HCT116 (cell line): ENCODE results near the gene ICAM2. TPM values are rescaled to one million over a fixed set of nuclear protein-coding genes. Genes with fewer than 3 reads are reported as not detected.

ENCODE experiments used
- ATAC-seq: fragments of 200-7000 bp; cut with Tn5 transposase; 2 replicates; pipeline ENCODE4 v1.9.1; 2020; ENCODE audit warnings: mild to moderate bottlenecking, moderate library complexity
- BruUV-seq: library from RNA; stranded (reverse); fragments of 400-500 nt; replicated peaks from 2 replicates; lab custom pipeline; 2021; lab: Mats Ljungman, UMichigan
- CTCF ChIA-PET: fragments of 300-600 bp; sonication (Branson Sonifier 250); formaldehyde crosslinking; loops from one replicate; lab custom pipeline; 2021; ENCODE audit warnings: antibody characterized with exemption; lab: Charles Lee
- POLR2A ChIA-PET: fragments of 300-600, 350-600 bp; sonication (Branson Sonifier 250); formaldehyde crosslinking; loops from one replicate; lab custom pipeline; 2021; ENCODE audit warnings: antibody characterized with exemption; lab: Charles Lee
- RAD21 ChIA-PET, 2 experiments: fragments of 300-600 bp; sonication (Branson Sonifier 250); formaldehyde crosslinking; loops; one replicate each; lab custom pipeline; 2023; ENCODE audit warnings: low total read pairs in 2 of 2; ENCODE audit not compliant: uncharacterized antibody in 2 of 2, unreplicated experiment in 2 of 2, low non-redundant PET in 1 of 2; lab: Charles Lee
- DNase-seq: peaks from one replicate; pipeline ENCODE4 v3.0.0-alpha.2; 2010; ENCODE audit warnings: low read depth, low spot score
- H2AFZ ChIP-seq: fragments of 200-600 bp; shearing (Covaris generic), sonication (generic); 2 replicates; pipeline ENCODE4 v1.6.1; 2017; ENCODE audit warnings: low read depth, mixed run types, mixed read lengths, antibody characterized with exemption, low read length; ENCODE audit not compliant: poor library complexity, severe bottlenecking
- H3K27ac ChIP-seq: 2 replicates; pipeline ENCODE4 v1.5.1; 2012; ENCODE audit warnings: low read depth, low read length
- H3K27me3 ChIP-seq: fragments of 200-600 bp; sonication (generic); 2 replicates; pipeline ENCODE4 v1.6.1; 2016; ENCODE audit warnings: mixed run types, low read length, mixed read lengths; ENCODE audit not compliant: insufficient read depth
- H3K36me3 ChIP-seq, 2 experiments: fragments of 200-500 bp in 1 of 2; fragments of 200-600 bp in 1 of 2; sonication (Bioruptor generic) in 1 of 2; sonication (generic) in 1 of 2; 2 replicates each; pipeline versions ENCODE4 v1.5.1 to v1.6.1; 2014 to 2016; ENCODE audit warnings: low read length in 2 of 2, inconsistent platforms in 1 of 2, mixed read lengths in 1 of 2, mixed run types in 1 of 2; ENCODE audit not compliant: insufficient read depth in 2 of 2, control insufficient read depth in 1 of 2
- H3K4me1 ChIP-seq, 2 experiments: fragments of 200-600 bp in 1 of 2; sonication (generic) in 1 of 2; 2 replicates each; pipeline versions ENCODE4 v1.5.1 to v1.6.1; 2012 to 2017; ENCODE audit warnings: low read length in 2 of 2, inconsistent platforms in 1 of 2, mild to moderate bottlenecking in 1 of 2, mixed read lengths in 1 of 2, mixed run types in 1 of 2, moderate library complexity in 1 of 2; ENCODE audit not compliant: insufficient read depth in 2 of 2, control insufficient read depth in 1 of 2
- H3K4me2 ChIP-seq: fragments of 200-600 bp; sonication (generic); 2 replicates; pipeline ENCODE4 v1.6.1; 2017; ENCODE audit warnings: mixed run types, low read length, mixed read lengths
- H3K4me3 ChIP-seq, 2 experiments: fragments of 200-600 bp in 1 of 2; sonication (generic) in 1 of 2; replicated peaks in 1 of 2; 2 replicates each; pipeline ENCODE4 v1.5.1; 2011 to 2016; ENCODE audit warnings: low read length in 2 of 2, control low read depth in 1 of 2, low read depth in 1 of 2, mild to moderate bottlenecking in 1 of 2, mixed read lengths in 1 of 2, mixed run types in 1 of 2
- H3K79me2 ChIP-seq: fragments of 200-600 bp; sonication (generic); 2 replicates; pipeline ENCODE4 v1.6.1; 2017; ENCODE audit warnings: mild to moderate bottlenecking, mixed run types, low read length, moderate library complexity, mixed read lengths; ENCODE audit not compliant: insufficient read depth
- H3K9ac ChIP-seq: fragments of 200-600 bp; sonication (generic); 2 replicates; pipeline ENCODE4 v1.6.1; 2016; ENCODE audit warnings: low read length, mixed read lengths
- H3K9me2 ChIP-seq: fragments of 200-600 bp; sonication (generic), shearing (Covaris generic); 2 replicates; pipeline ENCODE4 v1.6.1; 2017; ENCODE audit warnings: mixed run types, mild to moderate bottlenecking, moderate library complexity; ENCODE audit not compliant: insufficient read depth
- H3K9me3 ChIP-seq, 2 experiments: fragments of 200-500 bp in 1 of 2; fragments of 200-600 bp in 1 of 2; sonication (Bioruptor generic) in 1 of 2; sonication (generic) in 1 of 2; 2 replicates each; pipeline ENCODE4 v1.6.1; 2014 to 2017; ENCODE audit warnings: low read length in 2 of 2, mixed read lengths in 2 of 2, inconsistent platforms in 1 of 2, low read depth in 1 of 2, mild to moderate bottlenecking in 1 of 2, mixed run types in 1 of 2, moderate library complexity in 1 of 2; ENCODE audit not compliant: control insufficient read depth in 1 of 2, insufficient read depth in 1 of 2
- H4K20me1 ChIP-seq: fragments of 200-600 bp; sonication (generic), shearing (Covaris generic); 2 replicates; pipeline ENCODE4 v1.6.1; 2017; ENCODE audit warnings: mixed run types, mild to moderate bottlenecking, moderate library complexity; ENCODE audit not compliant: insufficient read depth
- CBX3 ChIP-seq: IDR thresholded peaks from 2 replicates; pipeline ENCODE4 v1.6.1; 2012; ENCODE audit warnings: low read depth
- EGR1 ChIP-seq: IDR thresholded peaks from 2 replicates; pipeline ENCODE4 v1.6.1; 2012; ENCODE audit warnings: low read depth
- ELF1 ChIP-seq: IDR thresholded peaks from 2 replicates; pipeline ENCODE4 v1.6.1; 2012; ENCODE audit warnings: low read depth, borderline replicate concordance
- EZH2 ChIP-seq: fragments of 200-600 bp; sonication (generic); IDR thresholded peaks from 2 replicates; pipeline ENCODE4 v1.6.1; 2017; ENCODE audit warnings: antibody characterized with exemption, mixed run types
- FOSL1 ChIP-seq: IDR thresholded peaks from 2 replicates; pipeline ENCODE4 v1.6.1; 2012; ENCODE audit warnings: low read depth
- JUND ChIP-seq: IDR thresholded peaks from 2 replicates; pipeline ENCODE4 v1.6.1; 2012
- MAX ChIP-seq: IDR thresholded peaks from 2 replicates; pipeline ENCODE4 v1.6.1; 2012
- POLR2A ChIP-seq: IDR thresholded peaks from 2 replicates; pipeline ENCODE4 v1.7.0; 2011; ENCODE audit warnings: borderline replicate concordance; ENCODE audit not compliant: insufficient read depth, insufficient read length; ENCODE audit errors: extremely low read depth
- POLR2AphosphoS5 ChIP-seq: IDR thresholded peaks from 2 replicates; pipeline ENCODE4 v1.6.1; 2011; ENCODE audit warnings: mild to moderate bottlenecking, low read depth, low read length, moderate library complexity
- SIN3A ChIP-seq: IDR thresholded peaks from 2 replicates; pipeline ENCODE4 v1.6.1; 2012; ENCODE audit warnings: low read depth
- SP1 ChIP-seq: IDR thresholded peaks from 2 replicates; pipeline ENCODE4 v1.6.1; 2012; ENCODE audit warnings: low read depth
- SRF ChIP-seq: IDR thresholded peaks from 2 replicates; pipeline ENCODE4 v1.6.1; 2012; ENCODE audit warnings: low read depth
- TCF7L2 ChIP-seq: IDR thresholded peaks from 2 replicates; pipeline ENCODE4 v1.7.0; 2011; ENCODE audit warnings: borderline replicate concordance, inconsistent platforms; ENCODE audit not compliant: insufficient read depth, insufficient read length; ENCODE audit errors: extremely low read depth
- YY1 ChIP-seq: IDR thresholded peaks from 2 replicates; pipeline ENCODE4 v1.6.1; 2011; ENCODE audit warnings: low read length, low read depth, moderate library complexity, mild to moderate bottlenecking; ENCODE audit not compliant: insufficient replicate concordance; ENCODE audit errors: extremely low read depth
- ZBTB33 ChIP-seq: IDR thresholded peaks from 2 replicates; pipeline ENCODE4 v1.6.1; 2011; ENCODE audit warnings: mild to moderate bottlenecking, low read length, moderate library complexity; ENCODE audit not compliant: insufficient replicate concordance; ENCODE audit errors: extremely low read depth
- ZNF274 ChIP-seq: fragments of 200-500 bp; sonication (Bioruptor generic); IDR thresholded peaks from 2 replicates; pipeline ENCODE4 v1.6.1; 2014; ENCODE audit warnings: mild to moderate bottlenecking, low read depth, low read length, inconsistent platforms
- intact Hi-C: fragments of 100-400 bp; cut with micrococcal nuclease; formaldehyde crosslinking; loops from 2 replicates; pipeline ENCODE4 v1.10.0; 2022
- total RNA-seq: library from RNA; stranded (reverse); gene quantifications from one replicate; pipeline ENCODE4 v1.2.1, GENCODE V29; 2021; ENCODE audit not compliant: unreplicated experiment
- TF ChIP-seq, protein P1 (sequence below): IDR thresholded peaks from 2 replicates; pipeline ENCODE4 v1.6.1; 2012
- TF ChIP-seq, protein P2 (sequence below), 3 experiments: fragments of 200-600 bp in 1 of 3; sonication (generic) in 1 of 3; IDR thresholded peaks in 2 of 3; conservative IDR thresholded peaks in 1 of 3; 2 replicates each; pipeline ENCODE4 v1.5.1; 2012 to 2017; ENCODE audit warnings: low read depth in 2 of 3, low read length in 2 of 3, antibody characterized with exemption in 1 of 3, borderline replicate concordance in 1 of 3, control low read depth in 1 of 3, mild to moderate bottlenecking in 1 of 3, mixed read lengths in 1 of 3, mixed run types in 1 of 3, moderate library complexity in 1 of 3; ENCODE audit not compliant: insufficient read depth in 1 of 3

Gene ICAM2
- total RNA-seq, 1 experiment from 2014 or later = 0.61 TPM

DNA sequence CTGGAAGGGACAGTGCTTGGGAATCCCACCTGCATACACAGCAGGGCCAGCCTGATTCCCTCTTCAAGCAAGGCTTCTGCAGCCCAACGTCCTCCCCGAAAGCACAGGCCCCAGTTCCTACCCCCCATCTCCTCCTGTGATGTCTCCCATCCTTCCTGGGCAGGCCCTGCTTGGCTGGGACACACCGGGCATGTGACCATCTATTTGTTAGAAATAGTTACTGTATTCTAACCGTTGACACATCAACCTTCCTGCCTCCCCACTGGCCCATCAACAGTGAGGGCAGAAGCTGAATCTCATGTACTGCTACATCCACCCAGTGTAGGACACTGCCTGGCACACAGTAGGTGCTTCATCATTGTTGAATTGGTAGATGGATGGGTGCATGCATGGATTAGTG lies 11.6 kb downstream of the ICAM2 start:
- no peaks in the 10 kb centered on the region for H3K36me3 ChIP-seq
- BruUV-seq = no TSS peak
- H3K79me2 ChIP-seq = no peaks in the 10 kb centered on the region
- no peak overlapping the region for H3K9ac ChIP-seq
- no peaks in the 10 kb centered on the region for H3K27me3 ChIP-seq
- CTCF ChIA-PET = interaction anchor here (1.3 kb wide), 1 partner anchor 17 kb away, joined by 6 read pairs; no protein-coding TSS in a partner anchor
- H2AFZ ChIP-seq = no peak overlapping the region
- intact Hi-C loops = no loop called here
- no peak for TF ChIP-seq ZBTB33
- no peak for TF ChIP-seq EGR1
- TF ChIP-seq YY1 = no peak
- no peak for TF ChIP-seq ELF1
- no peak for TF ChIP-seq JUND
- TF ChIP-seq ZNF274 = no peak
- no peak for TF ChIP-seq SRF
- TF ChIP-seq, protein P1, sequence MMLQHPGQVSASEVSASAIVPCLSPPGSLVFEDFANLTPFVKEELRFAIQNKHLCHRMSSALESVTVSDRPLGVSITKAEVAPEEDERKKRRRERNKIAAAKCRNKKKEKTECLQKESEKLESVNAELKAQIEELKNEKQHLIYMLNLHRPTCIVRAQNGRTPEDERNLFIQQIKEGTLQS = no peak
- no peak for TF ChIP-seq MAX
- no peak for TF ChIP-seq SP1
- no peak for TF ChIP-seq POLR2A
- no peak for TF ChIP-seq CBX3
- TF ChIP-seq, protein P2, sequence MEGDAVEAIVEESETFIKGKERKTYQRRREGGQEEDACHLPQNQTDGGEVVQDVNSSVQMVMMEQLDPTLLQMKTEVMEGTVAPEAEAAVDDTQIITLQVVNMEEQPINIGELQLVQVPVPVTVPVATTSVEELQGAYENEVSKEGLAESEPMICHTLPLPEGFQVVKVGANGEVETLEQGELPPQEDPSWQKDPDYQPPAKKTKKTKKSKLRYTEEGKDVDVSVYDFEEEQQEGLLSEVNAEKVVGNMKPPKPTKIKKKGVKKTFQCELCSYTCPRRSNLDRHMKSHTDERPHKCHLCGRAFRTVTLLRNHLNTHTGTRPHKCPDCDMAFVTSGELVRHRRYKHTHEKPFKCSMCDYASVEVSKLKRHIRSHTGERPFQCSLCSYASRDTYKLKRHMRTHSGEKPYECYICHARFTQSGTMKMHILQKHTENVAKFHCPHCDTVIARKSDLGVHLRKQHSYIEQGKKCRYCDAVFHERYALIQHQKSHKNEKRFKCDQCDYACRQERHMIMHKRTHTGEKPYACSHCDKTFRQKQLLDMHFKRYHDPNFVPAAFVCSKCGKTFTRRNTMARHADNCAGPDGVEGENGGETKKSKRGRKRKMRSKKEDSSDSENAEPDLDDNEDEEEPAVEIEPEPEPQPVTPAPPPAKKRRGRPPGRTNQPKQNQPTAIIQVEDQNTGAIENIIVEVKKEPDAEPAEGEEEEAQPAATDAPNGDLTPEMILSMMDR (IDR thresholded peaks at IDR 0.05 in 2 of 3, conservative IDR thresholded peaks at IDR 0.05 in 1 of 3; ENCODE audit: borderline replicate concordance in 1 of 3, insufficient read depth in 1 of 3, low read depth in 2 of 3, low read length in 2 of 3) = no peak
- TF ChIP-seq POLR2AphosphoS5 = no peak
- TF ChIP-seq EZH2 = no peak
- no peak for TF ChIP-seq SIN3A
- TF ChIP-seq TCF7L2 = no peak
- TF ChIP-seq FOSL1 = no peak
- TF ChIP-seq, all 23 proteins: peak for 0
- H3K4me3 ChIP-seq = no peak overlapping the region
- no peaks in the 10 kb centered on the region for H4K20me1 ChIP-seq
- no peak overlapping the region for H3K4me2 ChIP-seq
- ATAC-seq (no peak), DNase-seq (no peak)
- H3K4me1 ChIP-seq = peaks cover 14 to 41% of the 10 kb centered on the region in 2 experiments
- ChIA-PET RAD21 (no interaction called here), POLR2A (no interaction called here)
- no peaks in the 10 kb centered on the region for H3K9me3 ChIP-seq
- H3K9me2 ChIP-seq = no peaks in the 10 kb centered on the region
- H3K27ac ChIP-seq = no peak overlapping the region
